H1 (cell line): ENCODE data around the gene ERCC1.
"Not testable (repeated sequence)": the region's sequence is repeated elsewhere in the genome, so short reads cannot be mapped to it uniquely, and the experiment has no call there.

Source experiments
- BCL11A ChIP-seq, 2 experiments: IDR thresholded peaks; one replicate each; pipeline ENCODE4 v1.6.1; 2011; ENCODE audit warnings: low read depth in 2 of 2, low read length in 2 of 2, mild to moderate bottlenecking in 2 of 2
- CBX5 ChIP-seq: fragments of 300-800, 300-1000 bp; sonication (generic); IDR thresholded peaks from 2 replicates; pipeline ENCODE4 v1.7.1; 2016; ENCODE audit warnings: antibody characterized with exemption, low read length, low read depth
- CHD7 ChIP-seq: fragments of 300-600 bp; sonication (generic); IDR thresholded peaks from 2 replicates; pipeline ENCODE4 v1.7.1; 2012; ENCODE audit warnings: low read length, moderate library complexity, mild to moderate bottlenecking, inconsistent platforms; ENCODE audit not compliant: insufficient replicate concordance
- CREB1 ChIP-seq: IDR thresholded peaks from 2 replicates; pipeline ENCODE4 v1.6.1; 2012; ENCODE audit warnings: inconsistent platforms
- CTCF ChIP-seq, 3 experiments: IDR thresholded peaks; 1 replicate in 2 of 3; 2 replicates in 1 of 3; pipeline versions ENCODE4 v1.5.1 to v1.6.1; 2011; ENCODE audit warnings: low read length in 3 of 3, mild to moderate bottlenecking in 3 of 3, inconsistent platforms in 2 of 3, low read depth in 1 of 3, moderate library complexity in 1 of 3; ENCODE audit not compliant: insufficient read depth in 1 of 3; ENCODE audit errors: control extremely low read depth in 1 of 3
- EP300 ChIP-seq, 2 experiments: IDR thresholded peaks; 1 replicate in 1 of 2; 2 replicates in 1 of 2; pipeline ENCODE4 v1.6.1; 2011 to 2012; ENCODE audit warnings: low read depth in 2 of 2, low read length in 2 of 2, mild to moderate bottlenecking in 2 of 2, borderline replicate concordance in 1 of 2, inconsistent platforms in 1 of 2, moderate library complexity in 1 of 2
- EZH2 ChIP-seq: fragments of 200-600 bp; sonication (generic); IDR thresholded peaks from 2 replicates; pipeline ENCODE4 v1.7.1; 2012; ENCODE audit warnings: low read depth, mild to moderate bottlenecking, moderate library complexity, low read length, inconsistent platforms; ENCODE audit not compliant: severe bottlenecking
- MAX ChIP-seq: IDR thresholded peaks from 2 replicates; pipeline ENCODE4 v1.6.1; 2012; ENCODE audit warnings: inconsistent platforms
- NRF1 ChIP-seq: IDR thresholded peaks from 2 replicates; pipeline ENCODE4 v1.6.1; 2011; ENCODE audit warnings: mild to moderate bottlenecking, low read depth, low read length, improper control_type of control experiment
- RNF2 ChIP-seq: fragments of 200-900, 300-1000 bp; sonication (generic); IDR thresholded peaks from 2 replicates; pipeline ENCODE4 v1.7.1; 2016; ENCODE audit warnings: borderline replicate concordance, low read depth, mild to moderate bottlenecking, antibody characterized with exemption, low read length; ENCODE audit not compliant: poor library complexity, severe bottlenecking; ENCODE audit errors: missing control alignments
- RXRA ChIP-seq: IDR thresholded peaks from 2 replicates; pipeline ENCODE4 v1.6.1; 2011; ENCODE audit warnings: low read depth, mild to moderate bottlenecking, low read length, moderate library complexity; ENCODE audit not compliant: insufficient read depth
- USF2 ChIP-seq: IDR thresholded peaks from 2 replicates; pipeline ENCODE4 v1.6.1; 2011; ENCODE audit warnings: low read length, improper control_type of control experiment

GRCh38 chr19:45429896-45430295 is 6.2 kb upstream of the ERCC1 start:
- not testable (repeated sequence) for TF ChIP-seq CTCF (IDR thresholded peaks at IDR 0.05; ENCODE audit: control extremely low read depth in 1 of 3, insufficient read depth in 1 of 3, low read depth in 1 of 3, low read length in 3 of 3); NRF1; RNF2; BCL11A (IDR thresholded peaks at IDR 0.05; ENCODE audit: low read depth in 2 of 2, low read length in 2 of 2); EP300 (IDR thresholded peaks at IDR 0.05; ENCODE audit: borderline replicate concordance in 1 of 2, low read depth in 2 of 2, low read length in 2 of 2); EZH2; USF2; CREB1; CHD7; RXRA; MAX; CBX5
